T-helper 17 cell (primary cell): Measurements from ENCODE around the gene FEM1A. TPM values are rescaled to one million over a fixed set of nuclear protein-coding genes. Genes with fewer than 3 reads are reported as not detected.
A peak's percentile ranks its signal among the peaks of the same experiment; 100 is the strongest.
"Not testable (repeated sequence)": the region's sequence is repeated elsewhere in the genome, so short reads cannot be mapped to it uniquely, and the experiment has no call there.

Experiments
- ATAC-seq: fragments of 150-1000 bp; cut with Tn5 transposase; 2 replicates; pipeline ENCODE4 v1.10.0; 2021; ENCODE audit warnings: mild to moderate bottlenecking, moderate library complexity
- DNase-seq, 3 donors: peaks; one replicate each; pipeline versions ENCODE4 v3.0.0 to v3.0.0-alpha.2; 2020 to 2021
- H3K9me3 ChIP-seq: one replicate; pipeline ENCODE4 v1.7.0; 2013; ENCODE audit warnings: low read length, mild to moderate bottlenecking; ENCODE audit not compliant: control insufficient read depth, poor library complexity, severe bottlenecking
- H3K27ac Mint-ChIP-seq: one replicate; pipeline ENCODE4 v1.8.0; 2022; ENCODE audit warnings: mild to moderate bottlenecking, moderate library complexity, mixed read lengths
- H3K27me3 Mint-ChIP-seq: one replicate; pipeline ENCODE4 v1.8.0; 2022; ENCODE audit warnings: mixed read lengths
- H3K36me3 Mint-ChIP-seq: one replicate; pipeline ENCODE4 v1.8.0; 2022; ENCODE audit warnings: low read depth, mixed read lengths
- H3K4me1 Mint-ChIP-seq: one replicate; pipeline ENCODE4 v1.8.0; 2022; ENCODE audit warnings: mild to moderate bottlenecking, mixed read lengths
- H3K4me3 Mint-ChIP-seq: one replicate; pipeline ENCODE4 v1.8.0; 2022; ENCODE audit warnings: mild to moderate bottlenecking, moderate library complexity, mixed read lengths
- total RNA-seq, 4 donors: library from RNA in 2 of 4; stranded (reverse) in 2 of 4; gene quantifications; one replicate each; pipeline ENCODE4 v1.2.3 and lab custom pipeline; 2022 to 2026

The FEM1A gene, protein sequence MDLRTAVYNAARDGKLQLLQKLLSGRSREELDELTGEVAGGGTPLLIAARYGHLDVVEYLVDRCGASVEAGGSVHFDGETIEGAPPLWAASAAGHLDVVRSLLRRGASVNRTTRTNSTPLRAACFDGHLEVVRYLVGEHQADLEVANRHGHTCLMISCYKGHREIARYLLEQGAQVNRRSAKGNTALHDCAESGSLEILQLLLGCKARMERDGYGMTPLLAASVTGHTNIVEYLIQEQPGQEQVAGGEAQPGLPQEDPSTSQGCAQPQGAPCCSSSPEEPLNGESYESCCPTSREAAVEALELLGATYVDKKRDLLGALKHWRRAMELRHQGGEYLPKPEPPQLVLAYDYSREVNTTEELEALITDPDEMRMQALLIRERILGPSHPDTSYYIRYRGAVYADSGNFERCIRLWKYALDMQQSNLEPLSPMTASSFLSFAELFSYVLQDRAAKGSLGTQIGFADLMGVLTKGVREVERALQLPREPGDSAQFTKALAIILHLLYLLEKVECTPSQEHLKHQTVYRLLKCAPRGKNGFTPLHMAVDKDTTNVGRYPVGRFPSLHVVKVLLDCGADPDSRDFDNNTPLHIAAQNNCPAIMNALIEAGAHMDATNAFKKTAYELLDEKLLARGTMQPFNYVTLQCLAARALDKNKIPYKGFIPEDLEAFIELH
- total RNA-seq = 10 to 100 TPM in 1 of 2 donors, 1 to 10 TPM in 1; 9.9 to 13.4 TPM
- total RNA-seq (lab: John Stamatoyannopoulos, UW) = 80.0 to 92.7 reads per million in 2 donors

- Mint-ChIP-seq H3K4me1 (peaks cover 14% of the 10 kb centered on the region), H3K27ac (peak within 1 kb of the TSS; percentile 77), H3K36me3 (no peaks in the 10 kb centered on the region), H3K4me3 (peak within 1 kb of the TSS; percentile 91), H3K27me3 (no peaks in the 10 kb centered on the region)
- no peaks in the 10 kb centered on the region for H3K9me3 ChIP-seq
- DNase-seq (peak; percentile 96 to 97 (median 97)), ATAC-seq (peak; percentile 95)
Observed at GRCh38 chr19:4791183-4792018, at the start of gene FEM1A. FEM1A (plus strand) TSS chr19:4791734; CDS start chr19:4791855, 121 bp downstream.

GRCh38 chr19:4742723-4743646, 48.5 kb upstream of the FEM1A start:
- Mint-ChIP-seq H3K4me3 (no peak overlapping the region), H3K27ac (no peak overlapping the region), H3K4me1 (peaks cover 15% of the 10 kb centered on the region), H3K27me3 (peaks cover 27% of the 10 kb centered on the region), H3K36me3 (peaks cover 11% of the 10 kb centered on the region)
- DNase-seq = no peak
- no peaks in the 10 kb centered on the region for H3K9me3 ChIP-seq
- no peak for ATAC-seq

DNA sequence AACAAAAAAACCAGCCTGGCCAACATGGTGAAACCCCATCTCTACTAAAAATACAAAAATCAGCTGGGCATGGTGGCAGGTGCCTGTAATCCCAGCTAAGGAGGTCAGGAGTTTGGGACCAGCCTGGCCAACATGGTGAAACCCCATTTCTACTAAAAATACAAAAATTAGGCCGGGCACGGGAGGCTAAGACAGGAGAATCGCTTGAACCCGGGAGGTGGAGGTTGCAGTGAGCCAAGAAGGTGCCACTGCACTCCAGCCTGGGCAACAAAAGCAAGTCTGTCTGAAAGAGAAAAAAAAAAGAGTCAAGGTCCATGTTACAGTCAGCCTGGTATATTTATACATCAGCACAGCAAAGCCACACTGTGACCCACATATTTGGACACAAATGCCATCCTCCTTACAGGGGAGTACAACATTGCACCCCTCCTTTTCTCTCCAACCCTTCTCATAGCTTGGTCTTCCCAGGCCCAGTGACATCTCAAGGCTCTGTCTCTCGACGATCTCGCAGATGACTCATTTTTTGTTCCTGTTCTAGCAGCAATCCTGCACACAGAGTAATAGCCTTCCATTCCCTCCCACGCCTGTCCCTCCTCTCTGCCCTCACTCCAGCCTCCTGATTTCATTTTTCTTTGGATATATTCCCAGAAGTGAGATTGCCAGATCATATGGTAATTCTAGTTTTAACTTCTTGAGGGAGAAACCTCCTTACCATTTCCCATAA, 46.9 kb upstream of the FEM1A start:
- H3K27ac Mint-ChIP-seq = no peak overlapping the region
- no peaks in the 10 kb centered on the region for H3K9me3 ChIP-seq
- peaks cover 14% of the 10 kb centered on the region for H3K36me3 Mint-ChIP-seq
- DNase-seq (no peak), ATAC-seq (no peak)
- H3K27me3 Mint-ChIP-seq = peaks cover 37% of the 10 kb centered on the region
- peaks cover 15% of the 10 kb centered on the region for H3K4me1 Mint-ChIP-seq
- H3K4me3 Mint-ChIP-seq = no peak overlapping the region

GRCh38 chr19:4745175-4745574, 46.4 kb upstream of the FEM1A start:
- H3K4me1 Mint-ChIP-seq = peaks cover 18% of the 10 kb centered on the region

DNA sequence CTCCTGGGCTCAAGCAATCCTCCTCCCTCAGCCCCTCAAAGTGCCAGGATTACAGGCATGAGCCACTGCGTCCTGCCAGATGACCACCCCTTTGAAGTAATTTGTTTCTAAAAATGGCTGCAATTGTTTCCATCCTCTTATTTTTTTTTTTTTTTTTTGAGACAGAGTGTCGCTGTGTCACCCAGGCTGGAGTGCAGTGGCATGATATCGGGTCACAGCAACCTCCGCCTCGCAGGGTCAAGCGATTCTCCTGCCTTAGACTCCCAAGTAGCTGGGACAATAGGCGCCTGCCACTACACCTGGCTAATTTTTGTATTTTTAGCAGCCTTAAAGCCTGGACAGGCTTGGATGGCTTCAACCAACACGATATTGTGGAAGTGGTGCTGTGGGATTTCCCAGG, 45.5 kb upstream of the FEM1A start:
- Mint-ChIP-seq H3K27ac (no peak overlapping the region), H3K27me3 (peaks cover 43% of the 10 kb centered on the region), H3K4me3 (no peak overlapping the region), H3K36me3 (peaks cover 17% of the 10 kb centered on the region), H3K4me1 (peaks cover 18% of the 10 kb centered on the region)
- DNase-seq (no peak), ATAC-seq (no peak)
- H3K9me3 ChIP-seq = no peaks in the 10 kb centered on the region

More at GRCh38 chr19:4745175-4745574, 46.4 kb upstream of the FEM1A start:
- Mint-ChIP-seq H3K36me3 (peaks cover 17% of the 10 kb centered on the region), H3K27me3 (peaks cover 41% of the 10 kb centered on the region)
- H3K27ac Mint-ChIP-seq, ATAC-seq, DNase-seq, H3K4me3 Mint-ChIP-seq, H3K9me3 ChIP-seq: not testable (repeated sequence)

- Mint-ChIP-seq H3K4me1 (peaks cover 16% of the 10 kb centered on the region), H3K4me3 (no peak overlapping the region), H3K27me3 (peaks cover 34% of the 10 kb centered on the region), H3K27ac (no peak overlapping the region), H3K36me3 (peaks cover 18% of the 10 kb centered on the region)
- DNase-seq (no peak), ATAC-seq (no peak)
- H3K9me3 ChIP-seq = no peaks in the 10 kb centered on the region
Observed at GRCh38 chr19:4748185-4748584, 43.3 kb upstream of the FEM1A start.

DNA sequence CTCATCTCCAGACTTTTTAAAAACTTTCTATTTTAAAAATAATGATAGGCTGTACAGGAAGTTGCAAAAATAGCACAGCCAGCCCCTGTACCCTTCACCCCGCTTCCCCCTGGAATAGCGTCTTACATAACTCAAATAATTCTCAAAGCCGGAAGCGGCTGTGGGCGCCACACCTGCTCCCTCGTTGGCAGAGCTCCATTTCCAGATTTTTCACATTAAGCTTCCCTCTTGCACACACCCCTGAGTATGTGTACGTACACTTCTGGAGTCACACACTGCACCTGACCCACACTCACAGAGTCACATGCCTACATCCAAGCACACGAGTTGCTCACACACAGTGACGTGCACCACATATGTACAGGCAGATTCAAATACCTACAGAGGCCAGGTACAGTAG, 42.9 kb upstream of the FEM1A start:
- no peak overlapping the region for H3K27ac Mint-ChIP-seq
- ATAC-seq = no peak
- DNase-seq = no peak
- H3K9me3 ChIP-seq = no peaks in the 10 kb centered on the region
- no peak overlapping the region for H3K4me3 Mint-ChIP-seq
- H3K4me1 Mint-ChIP-seq = peaks cover 14% of the 10 kb centered on the region
- peaks cover 30% of the 10 kb centered on the region for H3K27me3 Mint-ChIP-seq
- H3K36me3 Mint-ChIP-seq = peaks cover 15% of the 10 kb centered on the region

GRCh38 chr19:4749870-4750590, 41.5 kb upstream of the FEM1A start:
- Mint-ChIP-seq H3K36me3 (peaks cover 15% of the 10 kb centered on the region), H3K4me1 (peaks cover 10% of the 10 kb centered on the region), H3K27ac (peak overlapping the region; percentile 57), H3K4me3 (no peak overlapping the region), H3K27me3 (peaks cover 30% of the 10 kb centered on the region)
- DNase-seq (no peak), ATAC-seq (no peak)
- H3K9me3 ChIP-seq = no peaks in the 10 kb centered on the region

DNA sequence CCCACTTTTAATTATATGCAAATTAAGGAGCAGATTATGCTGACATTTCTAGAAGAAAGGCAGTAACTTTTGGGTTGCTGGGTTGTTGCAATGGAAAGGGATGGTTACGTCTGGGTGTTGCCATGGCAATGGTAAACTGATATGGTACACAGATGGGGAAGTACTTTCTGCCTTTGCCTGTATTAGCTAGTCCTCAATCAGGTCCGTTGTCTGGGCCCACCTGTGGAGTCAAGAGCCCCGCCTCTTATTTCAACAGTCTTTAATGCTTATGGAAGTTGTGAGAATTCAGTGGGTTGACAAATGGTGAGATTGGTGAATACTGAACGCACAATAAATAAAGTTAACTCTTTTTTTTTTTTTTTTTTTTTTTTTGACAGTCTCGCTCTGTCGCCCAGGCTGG, 37.3 kb upstream of the FEM1A start:
- no peak for DNase-seq
- H3K4me1 Mint-ChIP-seq = peaks cover 2% of the 10 kb centered on the region
- H3K4me3 Mint-ChIP-seq = no peak overlapping the region
- peaks cover 6% of the 10 kb centered on the region for H3K36me3 Mint-ChIP-seq
- no peak overlapping the region for H3K27ac Mint-ChIP-seq
- no peak for ATAC-seq
- no peaks in the 10 kb centered on the region for H3K9me3 ChIP-seq
- H3K27me3 Mint-ChIP-seq = peaks cover 6% of the 10 kb centered on the region

GRCh38 chr19:4755459-4755858, 36.1 kb upstream of the FEM1A start:
- Mint-ChIP-seq H3K4me3 (no peak overlapping the region), H3K27ac (no peak overlapping the region)
- no peak for ATAC-seq

DNA sequence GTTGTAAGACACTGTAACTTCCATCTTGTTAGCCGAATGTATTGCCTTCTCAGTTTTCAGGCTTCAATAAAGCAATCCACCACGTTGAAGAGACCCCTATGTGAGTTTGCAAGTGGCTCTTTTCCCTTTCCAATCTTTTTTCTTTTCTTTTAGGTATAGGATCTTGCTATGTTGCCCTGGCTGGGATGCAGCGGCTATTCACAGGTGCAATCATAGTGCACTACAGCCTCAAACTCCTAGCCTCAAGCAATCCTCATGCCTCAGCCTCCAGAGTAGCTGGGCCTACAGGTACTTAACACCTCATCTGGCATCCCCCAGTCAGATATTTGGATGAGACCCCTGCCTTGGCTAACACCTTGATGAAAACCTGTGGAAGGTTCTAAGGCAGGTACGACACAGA, 33.5 kb upstream of the FEM1A start:
- H3K27ac Mint-ChIP-seq = no peak overlapping the region
- H3K4me1 Mint-ChIP-seq = no peaks in the 10 kb centered on the region

More at GRCh38 chr19:4755459-4755858, 36.1 kb upstream of the FEM1A start:
- H3K36me3 Mint-ChIP-seq = peaks cover 2% of the 10 kb centered on the region
- no peak for DNase-seq
- no peaks in the 10 kb centered on the region for H3K9me3 ChIP-seq
- H3K4me1 Mint-ChIP-seq = no peaks in the 10 kb centered on the region
- H3K27me3 Mint-ChIP-seq = no peaks in the 10 kb centered on the region

More for the DNA sequence above, 33.5 kb upstream of the FEM1A start:
- Mint-ChIP-seq H3K4me3 (no peak overlapping the region), H3K27me3 (peaks cover 16% of the 10 kb centered on the region), H3K36me3 (no peaks in the 10 kb centered on the region)
- no peak for DNase-seq
- no peaks in the 10 kb centered on the region for H3K9me3 ChIP-seq
- no peak for ATAC-seq
